WTC11 (cell line): ENCODE measurements around the gene USP49.

Source experiments
- CTCF ChIP-seq: fragments of 200-600 bp; IDR thresholded peaks from 2 replicates; pipeline ENCODE4 v1.8.0; 2022; ENCODE audit warnings: antibody characterized with exemption
- FOXJ3 ChIP-seq: sonication (generic); formaldehyde crosslinking; IDR thresholded peaks from 2 replicates; pipeline ENCODE4 v1.9.0; 2021; ENCODE audit warnings: missing genetic modification reagents, mild to moderate bottlenecking, borderline replicate concordance
- GRHL2 ChIP-seq: fragments of 250-450 bp; sonication (Bioruptor Pico); IDR thresholded peaks from 2 replicates; pipeline ENCODE4 v1.8.0; 2022; ENCODE audit warnings: mild to moderate bottlenecking, moderate library complexity; ENCODE audit not compliant: insufficient replicate concordance, severe bottlenecking
- IRF2 ChIP-seq: sonication (generic); formaldehyde crosslinking; IDR thresholded peaks from 2 replicates; pipeline ENCODE4 v1.8.0; 2022; ENCODE audit warnings: low read depth, missing genetic modification reagents, borderline replicate concordance
- MAX ChIP-seq: sonication (generic); formaldehyde crosslinking; IDR thresholded peaks from 2 replicates; pipeline ENCODE4 v1.8.0; 2022; ENCODE audit warnings: mild to moderate bottlenecking, missing genetic modification reagents
- NR2C2 ChIP-seq: sonication (generic); formaldehyde crosslinking; IDR thresholded peaks from 2 replicates; pipeline ENCODE4 v1.8.0; 2022; ENCODE audit warnings: mild to moderate bottlenecking, missing genetic modification reagents
- SMAD3 ChIP-seq: sonication (generic); formaldehyde crosslinking; IDR thresholded peaks from 2 replicates; pipeline ENCODE4 v1.8.0; 2022; ENCODE audit warnings: missing genetic modification reagents, mild to moderate bottlenecking, borderline replicate concordance
- TF ChIP-seq, protein P1 (sequence below): sonication (generic); formaldehyde crosslinking; IDR thresholded peaks from 2 replicates; pipeline ENCODE4 v1.8.1; 2022; ENCODE audit warnings: low read depth, mild to moderate bottlenecking, moderate library complexity, missing genetic modification reagents, borderline replicate concordance
- TF ChIP-seq, protein P2 (sequence below): fragments of 250-450 bp; sonication (Bioruptor Pico); IDR thresholded peaks from 2 replicates; pipeline ENCODE4 v1.9.0; 2021; ENCODE audit warnings: mild to moderate bottlenecking
- TF ChIP-seq, protein P3 (sequence below): fragments of 250-450 bp; sonication (Bioruptor Pico); conservative IDR thresholded peaks from 2 replicates; pipeline ENCODE4 v1.9.0; 2021; ENCODE audit warnings: mild to moderate bottlenecking
- TF ChIP-seq, protein P4 (sequence below): sonication (generic); formaldehyde crosslinking; IDR thresholded peaks from 2 replicates; pipeline ENCODE4 v1.8.0; 2022; ENCODE audit warnings: missing genetic modification reagents

GRCh38 chr6:41741625-41742490, 153.3 kb downstream of the USP49 start:
- TF ChIP-seq, protein P1, sequence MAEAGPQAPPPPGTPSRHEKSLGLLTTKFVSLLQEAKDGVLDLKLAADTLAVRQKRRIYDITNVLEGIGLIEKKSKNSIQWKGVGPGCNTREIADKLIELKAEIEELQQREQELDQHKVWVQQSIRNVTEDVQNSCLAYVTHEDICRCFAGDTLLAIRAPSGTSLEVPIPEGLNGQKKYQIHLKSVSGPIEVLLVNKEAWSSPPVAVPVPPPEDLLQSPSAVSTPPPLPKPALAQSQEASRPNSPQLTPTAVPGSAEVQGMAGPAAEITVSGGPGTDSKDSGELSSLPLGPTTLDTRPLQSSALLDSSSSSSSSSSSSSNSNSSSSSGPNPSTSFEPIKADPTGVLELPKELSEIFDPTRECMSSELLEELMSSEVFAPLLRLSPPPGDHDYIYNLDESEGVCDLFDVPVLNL (CRISPR knock-in tag): no peak
- TF ChIP-seq CTCF (no peak), NR2C2 (CRISPR knock-in tag) (no peak), GRHL2 (CRISPR knock-in tag) (no peak), SMAD3 (CRISPR knock-in tag) (no peak), MAX (no peak), FOXJ3 (no peak), IRF2 (CRISPR knock-in tag) (no peak)
- TF ChIP-seq, protein P2, sequence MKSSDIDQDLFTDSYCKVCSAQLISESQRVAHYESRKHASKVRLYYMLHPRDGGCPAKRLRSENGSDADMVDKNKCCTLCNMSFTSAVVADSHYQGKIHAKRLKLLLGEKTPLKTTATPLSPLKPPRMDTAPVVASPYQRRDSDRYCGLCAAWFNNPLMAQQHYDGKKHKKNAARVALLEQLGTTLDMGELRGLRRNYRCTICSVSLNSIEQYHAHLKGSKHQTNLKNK (CRISPR knock-in tag): no peak
- TF ChIP-seq, protein P3, sequence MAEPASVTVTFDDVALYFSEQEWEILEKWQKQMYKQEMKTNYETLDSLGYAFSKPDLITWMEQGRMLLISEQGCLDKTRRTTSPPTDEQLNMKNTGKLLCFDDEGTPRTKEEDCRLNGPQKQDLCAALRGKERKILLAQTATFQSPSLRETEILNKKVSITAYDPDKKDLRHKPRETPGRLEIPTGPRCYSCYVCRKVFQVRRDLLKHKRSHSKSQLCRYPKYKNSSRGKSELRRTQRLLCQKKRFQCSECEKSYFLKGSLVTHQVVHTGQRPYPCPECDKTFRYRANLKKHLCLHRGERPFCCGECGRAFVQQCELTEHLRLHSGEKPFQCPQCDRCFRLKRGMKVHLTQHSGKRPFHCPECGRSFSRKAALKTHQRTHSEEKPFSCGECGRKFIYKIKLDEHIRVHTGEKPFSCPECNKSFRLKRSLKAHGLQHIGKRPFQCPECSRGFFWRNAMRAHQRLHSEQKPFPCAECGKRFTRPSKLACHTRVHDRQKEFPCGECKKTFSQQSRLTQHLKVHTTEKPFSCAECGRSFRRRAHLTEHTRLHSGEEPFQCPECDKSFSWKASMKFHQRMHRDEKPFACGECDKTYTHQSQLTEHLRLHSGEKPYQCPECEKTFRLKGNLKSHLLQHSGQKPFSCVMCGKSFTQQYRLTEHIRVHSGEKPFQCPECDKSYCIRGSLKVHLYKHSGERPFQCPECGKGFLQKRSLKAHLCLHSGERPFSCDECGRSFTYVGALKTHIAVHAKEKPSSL (CRISPR knock-in tag): no peak
- TF ChIP-seq, protein P4, sequence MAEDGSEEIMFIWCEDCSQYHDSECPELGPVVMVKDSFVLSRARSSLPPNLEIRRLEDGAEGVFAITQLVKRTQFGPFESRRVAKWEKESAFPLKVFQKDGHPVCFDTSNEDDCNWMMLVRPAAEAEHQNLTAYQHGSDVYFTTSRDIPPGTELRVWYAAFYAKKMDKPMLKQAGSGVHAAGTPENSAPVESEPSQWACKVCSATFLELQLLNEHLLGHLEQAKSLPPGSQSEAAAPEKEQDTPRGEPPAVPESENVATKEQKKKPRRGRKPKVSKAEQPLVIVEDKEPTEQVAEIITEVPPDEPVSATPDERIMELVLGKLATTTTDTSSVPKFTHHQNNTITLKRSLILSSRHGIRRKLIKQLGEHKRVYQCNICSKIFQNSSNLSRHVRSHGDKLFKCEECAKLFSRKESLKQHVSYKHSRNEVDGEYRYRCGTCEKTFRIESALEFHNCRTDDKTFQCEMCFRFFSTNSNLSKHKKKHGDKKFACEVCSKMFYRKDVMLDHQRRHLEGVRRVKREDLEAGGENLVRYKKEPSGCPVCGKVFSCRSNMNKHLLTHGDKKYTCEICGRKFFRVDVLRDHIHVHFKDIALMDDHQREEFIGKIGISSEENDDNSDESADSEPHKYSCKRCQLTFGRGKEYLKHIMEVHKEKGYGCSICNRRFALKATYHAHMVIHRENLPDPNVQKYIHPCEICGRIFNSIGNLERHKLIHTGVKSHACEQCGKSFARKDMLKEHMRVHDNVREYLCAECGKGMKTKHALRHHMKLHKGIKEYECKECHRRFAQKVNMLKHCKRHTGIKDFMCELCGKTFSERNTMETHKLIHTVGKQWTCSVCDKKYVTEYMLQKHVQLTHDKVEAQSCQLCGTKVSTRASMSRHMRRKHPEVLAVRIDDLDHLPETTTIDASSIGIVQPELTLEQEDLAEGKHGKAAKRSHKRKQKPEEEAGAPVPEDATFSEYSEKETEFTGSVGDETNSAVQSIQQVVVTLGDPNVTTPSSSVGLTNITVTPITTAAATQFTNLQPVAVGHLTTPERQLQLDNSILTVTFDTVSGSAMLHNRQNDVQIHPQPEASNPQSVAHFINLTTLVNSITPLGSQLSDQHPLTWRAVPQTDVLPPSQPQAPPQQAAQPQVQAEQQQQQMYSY (CRISPR knock-in tag): no peak
